Nephron (organoid): Measurements from ENCODE around the gene NLRP13.

Experiments used
- H3K27ac Mint-ChIP-seq, 3 experiments: 2 replicates each; pipeline ENCODE4 v1.8.0; 2020; ENCODE audit warnings: mixed read lengths in 3 of 3, mild to moderate bottlenecking in 2 of 3, moderate library complexity in 1 of 3
- H3K27me3 Mint-ChIP-seq: 2 replicates; pipeline ENCODE4 v1.8.0; 2021; ENCODE audit warnings: low read depth, mild to moderate bottlenecking, moderate library complexity, mixed read lengths
- H3K36me3 Mint-ChIP-seq: 2 replicates; pipeline ENCODE4 v1.8.0; 2020; ENCODE audit warnings: low read depth, mixed read lengths
- H3K4me1 Mint-ChIP-seq: 2 replicates; pipeline ENCODE4 v1.8.0; 2020; ENCODE audit warnings: mixed read lengths
- H3K4me3 Mint-ChIP-seq, 3 experiments: 2 replicates each; pipeline ENCODE4 v1.8.0; 2020; ENCODE audit warnings: mild to moderate bottlenecking in 3 of 3, mixed read lengths in 3 of 3, moderate library complexity in 2 of 3
- H3K9me3 Mint-ChIP-seq: 2 replicates; pipeline ENCODE4 v1.8.0; 2020; ENCODE audit warnings: mixed read lengths
- TF ChIP-seq, protein P1 (sequence below), 3 experiments: fragments of 200-600 bp; sonication (generic); IDR thresholded peaks; one replicate each; pipeline ENCODE4 v1.5.0; 2021; ENCODE audit warnings: antibody characterized with exemption in 3 of 3; ENCODE audit not compliant: unreplicated experiment in 3 of 3

Gene NLRP13

GRCh38 chr19:55866521-55866920 is 65.6 kb downstream of the NLRP13 start:
- peaks cover 60% of the 10 kb centered on the region for H3K9me3 Mint-ChIP-seq
- no peak overlapping the region for H3K27ac Mint-ChIP-seq
- peaks cover 3% of the 10 kb centered on the region for H3K27me3 Mint-ChIP-seq
- TF ChIP-seq, protein P1, sequence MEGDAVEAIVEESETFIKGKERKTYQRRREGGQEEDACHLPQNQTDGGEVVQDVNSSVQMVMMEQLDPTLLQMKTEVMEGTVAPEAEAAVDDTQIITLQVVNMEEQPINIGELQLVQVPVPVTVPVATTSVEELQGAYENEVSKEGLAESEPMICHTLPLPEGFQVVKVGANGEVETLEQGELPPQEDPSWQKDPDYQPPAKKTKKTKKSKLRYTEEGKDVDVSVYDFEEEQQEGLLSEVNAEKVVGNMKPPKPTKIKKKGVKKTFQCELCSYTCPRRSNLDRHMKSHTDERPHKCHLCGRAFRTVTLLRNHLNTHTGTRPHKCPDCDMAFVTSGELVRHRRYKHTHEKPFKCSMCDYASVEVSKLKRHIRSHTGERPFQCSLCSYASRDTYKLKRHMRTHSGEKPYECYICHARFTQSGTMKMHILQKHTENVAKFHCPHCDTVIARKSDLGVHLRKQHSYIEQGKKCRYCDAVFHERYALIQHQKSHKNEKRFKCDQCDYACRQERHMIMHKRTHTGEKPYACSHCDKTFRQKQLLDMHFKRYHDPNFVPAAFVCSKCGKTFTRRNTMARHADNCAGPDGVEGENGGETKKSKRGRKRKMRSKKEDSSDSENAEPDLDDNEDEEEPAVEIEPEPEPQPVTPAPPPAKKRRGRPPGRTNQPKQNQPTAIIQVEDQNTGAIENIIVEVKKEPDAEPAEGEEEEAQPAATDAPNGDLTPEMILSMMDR (IDR thresholded peaks at IDR 0.05; ENCODE audit: unreplicated experiment in 3 of 3), result no peak
- H3K4me1 Mint-ChIP-seq, result no peaks in the 10 kb centered on the region
- no peak overlapping the region for H3K4me3 Mint-ChIP-seq
- H3K36me3 Mint-ChIP-seq, result no peaks in the 10 kb centered on the region

GRCh38 chr19:55858969-55859368 is 73.2 kb downstream of the NLRP13 start:
- Mint-ChIP-seq H3K4me1 (no peaks in the 10 kb centered on the region), H3K9me3 (peaks cover 48% of the 10 kb centered on the region), H3K36me3 (no peaks in the 10 kb centered on the region), H3K27ac (no peak overlapping the region), H3K4me3 (no peak overlapping the region), H3K27me3 (no peaks in the 10 kb centered on the region)
- TF ChIP-seq, protein P1 (IDR thresholded peaks at IDR 0.05; ENCODE audit: unreplicated experiment in 3 of 3), result no peak

DNA sequence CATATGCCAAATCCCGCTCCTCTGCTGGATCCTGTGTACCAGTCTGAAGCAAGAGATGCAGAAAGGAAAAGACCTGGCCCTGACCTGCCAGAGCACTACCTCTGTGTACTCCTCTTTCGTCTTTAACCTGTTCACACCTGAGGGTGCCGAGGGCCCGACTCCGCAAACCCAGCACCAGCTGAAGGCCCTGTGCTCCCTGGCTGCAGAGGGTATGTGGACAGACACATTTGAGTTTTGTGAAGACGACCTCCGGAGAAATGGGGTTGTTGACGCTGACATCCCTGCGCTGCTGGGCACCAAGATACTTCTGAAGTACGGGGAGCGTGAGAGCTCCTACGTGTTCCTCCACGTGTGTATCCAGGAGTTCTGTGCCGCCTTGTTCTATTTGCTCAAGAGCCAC is 73.7 kb downstream of the NLRP13 start:
- Mint-ChIP-seq H3K27me3 (no peaks in the 10 kb centered on the region), H3K4me3 (no peak overlapping the region), H3K27ac (no peak overlapping the region), H3K36me3 (no peaks in the 10 kb centered on the region), H3K4me1 (no peaks in the 10 kb centered on the region), H3K9me3 (peaks cover 53% of the 10 kb centered on the region)
- TF ChIP-seq, protein P1 (IDR thresholded peaks at IDR 0.05; ENCODE audit: unreplicated experiment in 3 of 3), result no peak

DNA sequence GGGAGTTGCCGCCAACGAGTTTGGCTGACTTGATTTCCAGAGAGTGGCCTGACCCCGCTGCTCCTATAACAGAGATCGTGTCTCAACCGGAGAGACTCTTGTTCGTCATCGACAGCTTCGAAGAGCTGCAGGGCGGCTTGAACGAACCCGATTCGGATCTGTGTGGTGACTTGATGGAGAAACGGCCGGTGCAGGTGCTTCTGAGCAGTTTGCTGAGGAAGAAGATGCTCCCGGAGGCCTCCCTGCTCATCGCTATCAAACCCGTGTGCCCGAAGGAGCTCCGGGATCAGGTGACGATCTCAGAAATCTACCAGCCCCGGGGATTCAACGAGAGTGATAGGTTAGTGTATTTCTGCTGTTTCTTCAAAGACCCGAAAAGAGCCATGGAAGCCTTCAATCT is 74.2 kb downstream of the NLRP13 start:
- Mint-ChIP-seq H3K36me3 (no peaks in the 10 kb centered on the region), H3K4me3 (no peak overlapping the region), H3K27ac (no peak overlapping the region), H3K27me3 (no peaks in the 10 kb centered on the region), H3K4me1 (no peaks in the 10 kb centered on the region), H3K9me3 (peaks cover 55% of the 10 kb centered on the region)
- TF ChIP-seq, protein P1 (IDR thresholded peaks at IDR 0.05; ENCODE audit: unreplicated experiment in 3 of 3), result no peak

DNA sequence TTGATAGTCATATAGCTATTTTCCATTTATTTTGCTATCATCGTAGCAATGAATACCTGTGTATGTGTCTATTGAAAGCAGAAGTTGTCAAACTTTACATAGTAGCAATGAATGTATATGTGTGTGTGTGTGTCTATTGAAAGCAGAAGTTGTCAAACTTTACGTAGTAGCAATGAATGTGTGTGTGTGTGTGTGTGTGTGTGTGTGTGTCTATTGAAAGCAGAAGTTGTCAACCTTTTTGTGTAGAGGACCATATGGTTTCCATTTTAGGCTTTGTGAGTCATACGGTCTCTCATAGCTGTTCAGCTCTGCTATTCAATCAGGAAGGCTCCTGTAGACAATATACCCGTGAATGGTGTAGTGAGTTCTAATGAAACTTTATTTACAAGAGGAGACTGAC is 75.0 kb downstream of the NLRP13 start:
- no peak overlapping the region for H3K4me3 Mint-ChIP-seq
- no peaks in the 10 kb centered on the region for H3K36me3 Mint-ChIP-seq
- TF ChIP-seq, protein P1 (IDR thresholded peaks at IDR 0.05; ENCODE audit: unreplicated experiment in 3 of 3), result no peak
- H3K4me1 Mint-ChIP-seq, result no peaks in the 10 kb centered on the region
- H3K9me3 Mint-ChIP-seq, result peaks cover 58% of the 10 kb centered on the region
- H3K27me3 Mint-ChIP-seq, result no peaks in the 10 kb centered on the region
- no peak overlapping the region for H3K27ac Mint-ChIP-seq

GRCh38 chr19:55855160-55855559 is 77.0 kb downstream of the NLRP13 start:
- Mint-ChIP-seq H3K27me3 (no peaks in the 10 kb centered on the region), H3K36me3 (peaks cover 5% of the 10 kb centered on the region), H3K27ac (no peak overlapping the region), H3K4me1 (no peaks in the 10 kb centered on the region), H3K4me3 (no peak overlapping the region), H3K9me3 (peaks cover 53% of the 10 kb centered on the region)
- TF ChIP-seq, protein P1 (IDR thresholded peaks at IDR 0.05; ENCODE audit: unreplicated experiment in 3 of 3), result no peak
